Panc1 (cell line): Measurements from ENCODE around the gene HOXB13. TPM values are rescaled to one million over a fixed set of nuclear protein-coding genes. Genes with fewer than 3 reads are reported as not detected.

Experiments
- ATAC-seq: fragments of 200-7000 bp; cut with Tn5 transposase; 2 replicates; pipeline ENCODE4 v1.9.1; 2020; ENCODE audit warnings: mild to moderate bottlenecking, moderate library complexity
- BruUV-seq: library from RNA; stranded (reverse); fragments of 400-500 nt; replicated peaks from 2 replicates; lab custom pipeline; 2021; lab: Mats Ljungman, UMichigan
- CTCF ChIA-PET: fragments of 300-600 bp; sonication (Branson Sonifier 250); formaldehyde crosslinking; loops from one replicate; lab custom pipeline; 2022; ENCODE audit warnings: antibody characterized with exemption; lab: Charles Lee
- POLR2A ChIA-PET: fragments of 300-600 bp; sonication (Branson Sonifier 250); formaldehyde crosslinking; loops from one replicate; lab custom pipeline; 2022; ENCODE audit warnings: antibody characterized with exemption; lab: Charles Lee
- DNase-seq: peaks from one replicate; pipeline ENCODE4 v3.0.0-alpha.2; 2010; ENCODE audit warnings: low read depth, low spot score
- H3K27ac ChIP-seq: 2 replicates; pipeline ENCODE4 v1.5.1; 2011; ENCODE audit warnings: mild to moderate bottlenecking, low read length, inconsistent platforms
- H3K27me3 ChIP-seq: fragments of 200-500 bp; sonication (Bioruptor generic); 2 replicates; pipeline ENCODE4 v1.6.0; 2014; ENCODE audit warnings: low read length, inconsistent platforms; ENCODE audit not compliant: control insufficient read depth, insufficient read depth
- H3K36me3 ChIP-seq: fragments of 200-500 bp; sonication (Bioruptor generic); 2 replicates; pipeline ENCODE4 v1.5.1; 2014; ENCODE audit warnings: inconsistent platforms, mild to moderate bottlenecking, low read length, moderate library complexity; ENCODE audit not compliant: control insufficient read depth, insufficient read depth
- H3K4me1 ChIP-seq: 2 replicates; pipeline ENCODE4 v1.5.1; 2011; ENCODE audit warnings: inconsistent platforms, mild to moderate bottlenecking, low read length, moderate library complexity; ENCODE audit not compliant: control insufficient read depth, insufficient read depth
- H3K4me3 ChIP-seq, 2 experiments: 2 replicates each; pipeline ENCODE4 v1.5.1; 2011 to 2012; ENCODE audit warnings: low read depth in 2 of 2, low read length in 2 of 2, mild to moderate bottlenecking in 2 of 2, inconsistent platforms in 1 of 2, moderate library complexity in 1 of 2
- H3K9me3 ChIP-seq: fragments of 200-500 bp; sonication (Bioruptor generic); 2 replicates; pipeline ENCODE4 v1.5.1; 2014; ENCODE audit warnings: low read depth, mild to moderate bottlenecking, inconsistent platforms, low read length, moderate library complexity; ENCODE audit not compliant: control insufficient read depth, insufficient read depth
- CTCF ChIP-seq: fragments of 450-650 bp; IDR thresholded peaks from 2 replicates; pipeline ENCODE4 v1.5.1; 2017; ENCODE audit warnings: mild to moderate bottlenecking
- POLR2AphosphoS5 ChIP-seq: IDR thresholded peaks from 2 replicates; pipeline ENCODE4 v1.6.1; 2012; ENCODE audit warnings: mild to moderate bottlenecking, low read depth, low read length, moderate library complexity
- REST ChIP-seq, 2 experiments: IDR thresholded peaks; 2 replicates each; pipeline ENCODE4 v1.6.1; 2011 to 2012; ENCODE audit warnings: low read depth in 2 of 2, control low read depth in 1 of 2, low read length in 1 of 2, mild to moderate bottlenecking in 1 of 2, moderate library complexity in 1 of 2; ENCODE audit not compliant: insufficient read depth in 1 of 2
- SIN3A ChIP-seq: IDR thresholded peaks from 2 replicates; pipeline ENCODE4 v1.6.1; 2012; ENCODE audit warnings: low read depth, mild to moderate bottlenecking, low read length, moderate library complexity, borderline replicate concordance; ENCODE audit not compliant: insufficient read depth
- TCF7L2 ChIP-seq: IDR thresholded peaks from 2 replicates; pipeline ENCODE4 v1.6.1; 2011; ENCODE audit warnings: mild to moderate bottlenecking, low read depth, low read length, inconsistent platforms
- in situ Hi-C: cut with HindIII; loops from 2 replicates; pipeline ENCODE4 v1.10.0; 2016; ENCODE audit warnings: low sequenced_read_pairs, low pct_unique_long_range_greater_than_20kb
- intact Hi-C: fragments of 100-400 bp; cut with micrococcal nuclease; formaldehyde crosslinking; loops from one replicate; pipeline ENCODE4 v1.10.0; 2022; ENCODE audit not compliant: unreplicated experiment
- total RNA-seq: library from RNA; stranded (reverse); gene quantifications from one replicate; pipeline ENCODE4 v1.2.1, GENCODE V29; 2021; ENCODE audit not compliant: unreplicated experiment

Gene HOXB13
- total RNA-seq, 1 experiment from 2014 or later = 8.1 TPM

- intact Hi-C loops = no loop called here
- H3K27me3 ChIP-seq = no peaks in the 10 kb centered on the region; the same call in 1 of the 2 replicates
- BruUV-seq = no TSS peak
- in situ Hi-C loops = no loop called here
- POLR2A ChIA-PET = no interaction called here
- no peaks in the 10 kb centered on the region for H3K36me3 ChIP-seq
- H3K27ac ChIP-seq = no peak overlapping the region
- H3K4me3 ChIP-seq = no peak overlapping the region
- TF ChIP-seq TCF7L2 (no peak), CTCF (no peak), POLR2AphosphoS5 (no peak), REST (IDR thresholded peaks at IDR 0.05; ENCODE audit: insufficient read depth in 1 of 2, low read depth in 2 of 2, low read length in 1 of 2) (no peak), SIN3A (no peak)
- ATAC-seq = no peak
- no peaks in the 10 kb centered on the region for H3K9me3 ChIP-seq
- DNase-seq = no peak
- no peaks in the 10 kb centered on the region for H3K4me1 ChIP-seq
- CTCF ChIA-PET = no interaction called here
Observed at GRCh38 chr17:48715496-48716399, 12.8 kb downstream of the HOXB13 start.

- Histone ChIP-seq H3K27me3 (no peaks in the 10 kb centered on the region; the same call in 1 of the 2 replicates), H3K9me3 (no peaks in the 10 kb centered on the region), H3K4me3 (no peak overlapping the region), H3K4me1 (no peaks in the 10 kb centered on the region), H3K27ac (no peak overlapping the region), H3K36me3 (no peaks in the 10 kb centered on the region)
- in situ Hi-C loops (no loop called here), intact Hi-C loops (no loop called here)
- ChIA-PET CTCF (no interaction called here), POLR2A (interaction anchor here (0.7 kb wide), 1 partner anchor 22 kb away, joined by 13 read pairs; no protein-coding TSS in a partner anchor)
- DNase-seq (no peak), ATAC-seq (no peak)
- BruUV-seq = no TSS peak
- TF ChIP-seq SIN3A (no peak), TCF7L2 (no peak), REST (IDR thresholded peaks at IDR 0.05; ENCODE audit: insufficient read depth in 1 of 2, low read depth in 2 of 2, low read length in 1 of 2) (no peak), POLR2AphosphoS5 (no peak), CTCF (no peak)
Observed at GRCh38 chr17:48711128-48711527, 17.4 kb downstream of the HOXB13 start.
